Measurements from ENCODE around the gene GGA2. TPM values are rescaled to one million over a fixed set of nuclear protein-coding genes. Genes with fewer than 3 reads are reported as not detected.

GGA2 gene
- total RNA-seq, 6 experiments from 2014 or later: 19.2 to 31.7 (median 27.8) TPM

DNA sequence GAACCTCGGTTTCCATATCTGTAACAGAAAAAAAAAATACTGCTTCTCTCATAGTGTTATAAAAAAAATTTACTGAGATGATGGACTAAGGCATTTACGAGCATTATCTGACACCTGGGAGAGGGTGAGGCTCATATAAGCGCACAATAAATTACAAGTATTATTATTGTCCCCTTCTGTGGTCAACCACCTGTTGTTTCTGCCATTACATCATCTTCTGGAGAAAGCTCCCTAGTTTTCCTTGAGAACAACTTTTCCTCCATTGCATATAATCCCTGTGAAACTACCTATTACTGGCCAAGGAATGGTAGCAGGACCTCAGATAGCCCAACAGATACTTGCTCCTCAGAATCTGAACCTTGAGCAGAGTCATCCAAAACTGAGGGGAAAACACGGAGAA, 11.7 kb upstream of the GGA2 start:
- no peaks in the 10 kb centered on the region for H3K27me3 ChIP-seq
- no peak overlapping the region for H3K4me3 ChIP-seq
- 95% methylated on average over 4 of the region's 4 CpGs for WGBS (ENCODE audit: insufficient coverage, low coverage, low lambda C conversion rate, missing lambda C conversion rate)
- intact Hi-C loops (cut with DNase I): no loop called here
- DNase-seq (no peak), ATAC-seq (no peak)
- H3K9me3 ChIP-seq: no peaks in the 10 kb centered on the region
- no peak overlapping the region for H3K27ac ChIP-seq
- H3K36me3 ChIP-seq: peaks cover 0 to 32% (median 12%) of the 10 kb centered on the region in 4 donors
- TF ChIP-seq, protein P1, sequence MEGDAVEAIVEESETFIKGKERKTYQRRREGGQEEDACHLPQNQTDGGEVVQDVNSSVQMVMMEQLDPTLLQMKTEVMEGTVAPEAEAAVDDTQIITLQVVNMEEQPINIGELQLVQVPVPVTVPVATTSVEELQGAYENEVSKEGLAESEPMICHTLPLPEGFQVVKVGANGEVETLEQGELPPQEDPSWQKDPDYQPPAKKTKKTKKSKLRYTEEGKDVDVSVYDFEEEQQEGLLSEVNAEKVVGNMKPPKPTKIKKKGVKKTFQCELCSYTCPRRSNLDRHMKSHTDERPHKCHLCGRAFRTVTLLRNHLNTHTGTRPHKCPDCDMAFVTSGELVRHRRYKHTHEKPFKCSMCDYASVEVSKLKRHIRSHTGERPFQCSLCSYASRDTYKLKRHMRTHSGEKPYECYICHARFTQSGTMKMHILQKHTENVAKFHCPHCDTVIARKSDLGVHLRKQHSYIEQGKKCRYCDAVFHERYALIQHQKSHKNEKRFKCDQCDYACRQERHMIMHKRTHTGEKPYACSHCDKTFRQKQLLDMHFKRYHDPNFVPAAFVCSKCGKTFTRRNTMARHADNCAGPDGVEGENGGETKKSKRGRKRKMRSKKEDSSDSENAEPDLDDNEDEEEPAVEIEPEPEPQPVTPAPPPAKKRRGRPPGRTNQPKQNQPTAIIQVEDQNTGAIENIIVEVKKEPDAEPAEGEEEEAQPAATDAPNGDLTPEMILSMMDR (IDR thresholded peaks at IDR 0.05): no peak
- no peak for TF ChIP-seq POLR2A (IDR thresholded peaks at IDR 0.05)
- H3K4me1 ChIP-seq: no peaks in the 10 kb centered on the region

DNA sequence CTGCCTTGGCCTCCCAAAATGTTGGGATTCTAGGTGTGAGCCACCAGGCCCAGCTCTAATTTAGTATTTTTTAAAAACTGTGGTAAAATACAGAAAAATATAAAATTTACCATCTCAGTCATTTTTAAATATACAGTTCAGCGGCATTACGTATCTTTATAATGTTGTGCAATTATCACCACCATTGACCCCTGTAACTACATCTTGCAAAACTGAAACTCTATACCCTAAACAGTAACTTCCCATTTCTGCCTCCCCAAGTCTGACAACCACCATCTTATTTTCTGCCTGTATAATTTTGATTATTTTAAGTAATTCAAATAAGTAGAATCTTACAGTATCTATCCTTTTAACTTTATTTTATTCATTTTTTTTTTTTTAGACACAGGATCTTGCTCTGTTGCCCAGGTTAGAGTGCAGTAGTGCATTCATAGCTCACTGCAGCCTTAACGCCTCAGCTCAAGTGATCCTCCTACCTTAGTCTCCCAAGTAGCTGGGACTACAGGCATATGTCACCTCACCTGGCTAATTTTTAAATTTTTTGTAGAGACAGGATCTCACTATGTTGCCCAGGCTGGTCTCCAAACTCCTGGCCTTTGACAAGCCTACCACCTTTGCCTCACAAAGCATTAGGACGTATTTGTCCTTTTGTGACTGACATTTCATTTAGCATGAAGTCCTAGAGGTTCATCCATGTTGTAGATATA, 10.9 kb upstream of the GGA2 start:
- peak in 2 of 4 donors; percentile 35 to 40 for ATAC-seq
- WGBS (ENCODE audit: insufficient coverage, low coverage, low lambda C conversion rate, missing lambda C conversion rate): 81% methylated on average over 4 of the region's 4 CpGs

DNA sequence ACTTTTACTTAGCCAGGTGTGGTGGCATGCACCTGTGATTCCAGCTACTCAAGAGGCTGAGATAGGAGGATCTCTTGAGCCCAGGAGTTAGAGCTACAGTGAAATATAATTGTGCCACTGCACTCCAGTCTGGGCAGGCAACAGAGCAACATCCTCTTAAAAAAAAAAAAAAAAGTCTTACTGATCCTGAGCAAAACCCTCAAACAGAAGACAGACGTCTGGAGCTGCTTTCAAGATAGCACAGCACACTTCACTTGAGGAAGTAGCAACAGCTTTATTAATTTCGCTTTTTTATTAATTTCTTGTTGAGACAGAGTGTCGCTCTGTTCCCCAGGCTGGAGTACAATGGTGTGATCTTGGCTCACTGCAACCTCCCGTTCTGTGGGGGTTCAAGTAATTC, 10.2 kb upstream of the GGA2 start:
- peaks cover 0 to 32% (median 12%) of the 10 kb centered on the region in 4 donors for H3K36me3 ChIP-seq
- no peak overlapping the region for H3K27ac ChIP-seq
- H3K4me3 ChIP-seq: no peak overlapping the region
- H3K4me1 ChIP-seq: no peaks in the 10 kb centered on the region
- intact Hi-C loops (cut with DNase I): no loop called here
- DNase-seq (no peak), ATAC-seq (peak in 2 of 4 donors; percentile 12 to 44)
- no peak for TF ChIP-seq POLR2A (IDR thresholded peaks at IDR 0.05)
- TF ChIP-seq, protein P1 (IDR thresholded peaks at IDR 0.05): no peak
- no peaks in the 10 kb centered on the region for H3K27me3 ChIP-seq
- no peaks in the 10 kb centered on the region for H3K9me3 ChIP-seq
- 70% methylated on average over 4 of the region's 4 CpGs for WGBS (ENCODE audit: insufficient coverage, low coverage, low lambda C conversion rate, missing lambda C conversion rate)

More for the DNA sequence above, 10.9 kb upstream of the GGA2 start:
- no peak for DNase-seq
- Histone ChIP-seq H3K36me3 (peaks cover 0 to 32% (median 12%) of the 10 kb centered on the region in 4 donors), H3K4me1 (no peaks in the 10 kb centered on the region), H3K4me3 (no peak overlapping the region), H3K27ac (no peak overlapping the region), H3K27me3 (no peaks in the 10 kb centered on the region), H3K9me3 (no peaks in the 10 kb centered on the region)
- intact Hi-C loops (cut with DNase I): no loop called here
- TF ChIP-seq POLR2A (IDR thresholded peaks at IDR 0.05): no peak
- TF ChIP-seq, protein P1 (IDR thresholded peaks at IDR 0.05): no peak

DNA sequence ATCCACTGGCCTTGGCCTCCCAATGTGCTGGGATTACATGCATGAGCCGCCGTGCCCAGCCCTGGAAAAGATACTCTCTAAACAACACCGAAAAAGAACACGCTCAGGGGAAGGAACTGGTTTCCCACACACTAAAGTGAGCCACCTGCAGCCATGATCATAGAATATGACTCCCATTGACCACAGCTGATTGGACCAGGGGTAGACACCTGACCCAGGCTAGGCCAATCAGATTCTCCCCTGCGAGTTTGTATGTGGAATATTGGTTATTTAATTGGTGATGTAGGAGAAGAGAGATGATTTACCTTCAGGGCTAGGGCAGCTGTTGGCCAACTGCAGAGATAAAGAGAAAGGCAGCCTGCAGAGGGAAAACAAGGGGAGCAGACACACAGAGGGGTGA, 9.0 kb upstream of the GGA2 start:
- Histone ChIP-seq H3K27me3 (no peaks in the 10 kb centered on the region), H3K4me1 (no peaks in the 10 kb centered on the region), H3K9me3 (no peaks in the 10 kb centered on the region), H3K27ac (no peak overlapping the region), H3K4me3 (no peak overlapping the region), H3K36me3 (peaks cover 0 to 24% (median 11%) of the 10 kb centered on the region in 4 donors)
- intact Hi-C loops (cut with DNase I): no loop called here
- no peak for TF ChIP-seq POLR2A (IDR thresholded peaks at IDR 0.05)
- TF ChIP-seq, protein P1 (IDR thresholded peaks at IDR 0.05): no peak
- no peak for DNase-seq
- WGBS (ENCODE audit: insufficient coverage, low coverage, low lambda C conversion rate, missing lambda C conversion rate): 89% methylated on average over 5 of the region's 5 CpGs
- no peak for ATAC-seq

Data from right lobe of liver (tissue), 6 donors.